Fibroblast of lung (primary cell): ENCODE measurements around the gene PPP1CB. TPM values are rescaled to one million over a fixed set of nuclear protein-coding genes. Genes with fewer than 3 reads are reported as not detected.

Source experiments
- DNase-seq, 2 donors: peaks; one replicate each; pipeline versions ENCODE4 v3.0.0 to v3.0.0-alpha.2; 2010; ENCODE audit warnings: low read depth in 2 of 2
- H2AFZ ChIP-seq: 2 replicates; pipeline ENCODE4 v1.5.1; 2012; ENCODE audit warnings: low read length, control low read depth, inconsistent platforms
- H3K27ac ChIP-seq: 2 replicates; pipeline ENCODE4 v1.5.1; 2011; ENCODE audit warnings: low read length, control low read depth; ENCODE audit not compliant: insufficient read depth
- H3K27me3 ChIP-seq: 2 replicates; pipeline ENCODE4 v1.5.1; 2011; ENCODE audit warnings: mild to moderate bottlenecking, low read length; ENCODE audit not compliant: control insufficient read depth, insufficient read depth
- H3K36me3 ChIP-seq: 2 replicates; pipeline ENCODE4 v1.5.1; 2011; ENCODE audit warnings: low read length; ENCODE audit not compliant: control insufficient read depth, insufficient read depth
- H3K4me1 ChIP-seq: 2 replicates; pipeline ENCODE4 v1.5.1; 2011; ENCODE audit warnings: low read length; ENCODE audit not compliant: control insufficient read depth, insufficient read depth; ENCODE audit errors: extremely low read depth
- H3K4me2 ChIP-seq: 2 replicates; pipeline ENCODE4 v1.5.1; 2011; ENCODE audit warnings: low read length, control low read depth; ENCODE audit not compliant: insufficient read depth; ENCODE audit errors: extremely low read depth
- H3K4me3 ChIP-seq, 4 experiments: fragments of 200-600 bp in 1 of 4; sonication (generic) in 1 of 4; replicated peaks in 1 of 4; 2 replicates each; pipeline ENCODE4 v1.5.1; 2011 to 2016; ENCODE audit warnings: low read length in 4 of 4, low read depth in 3 of 4, mild to moderate bottlenecking in 3 of 4, control low read depth in 2 of 4, inconsistent platforms in 1 of 4, mixed read lengths in 1 of 4; ENCODE audit not compliant: insufficient read depth in 1 of 4; ENCODE audit errors: control extremely low read depth in 1 of 4
- H3K79me2 ChIP-seq: 2 replicates; pipeline ENCODE4 v1.5.1; 2012; ENCODE audit warnings: mild to moderate bottlenecking, low read length, inconsistent platforms; ENCODE audit not compliant: control insufficient read depth, insufficient read depth
- H3K9ac ChIP-seq: 2 replicates; pipeline ENCODE4 v1.5.1; 2011; ENCODE audit warnings: mild to moderate bottlenecking, low read length, control low read depth; ENCODE audit not compliant: insufficient read depth
- H3K9me3 ChIP-seq: 2 replicates; pipeline ENCODE4 v1.5.1; 2012; ENCODE audit warnings: low read depth, low read length; ENCODE audit not compliant: control insufficient read depth, insufficient read depth
- H4K20me1 ChIP-seq: 2 replicates; pipeline ENCODE4 v1.5.1; 2011; ENCODE audit warnings: low read length; ENCODE audit not compliant: control insufficient read depth, insufficient read depth; ENCODE audit errors: extremely low read depth
- EZH2 ChIP-seq: IDR thresholded peaks from 2 replicates; pipeline ENCODE4 v1.5.1; 2012; ENCODE audit warnings: low read length, control low read depth, mild to moderate bottlenecking; ENCODE audit errors: missing control alignments
- polyA plus RNA-seq, 2 donors: library from polyadenylated mRNA; depleted of rRNA in 1 of 2; stranded (reverse) in 1 of 2; unstranded in 1 of 2; fragments of >200 nt; gene quantifications; 2 replicates each; pipeline ENCODE4 v1.2.1, GENCODE V29; 2011 to 2012; ENCODE audit warnings: missing spikeins in 1 of 2
- total RNA-seq: library from RNA; depleted of rRNA; stranded (reverse); fragments of >200 nt; gene quantifications from 2 replicates; pipeline ENCODE4 v1.2.1, GENCODE V29; 2014
- TF ChIP-seq, protein P1 (sequence below), 2 donors: IDR thresholded peaks in 1 of 2; conservative IDR thresholded peaks in 1 of 2; 1 replicate in 1 of 2; 2 replicates in 1 of 2; pipeline ENCODE4 v1.5.1; 2011 to 2012; ENCODE audit warnings: low read length in 2 of 2, control low read depth in 1 of 2, inconsistent platforms in 1 of 2, low read depth in 1 of 2, mild to moderate bottlenecking in 1 of 2

Gene PPP1CB
- total and polyA plus RNA-seq, 2 donors (not counting 1 experiment from before 2014, with no cell fraction given), result 172 to 179 TPM

DNA sequence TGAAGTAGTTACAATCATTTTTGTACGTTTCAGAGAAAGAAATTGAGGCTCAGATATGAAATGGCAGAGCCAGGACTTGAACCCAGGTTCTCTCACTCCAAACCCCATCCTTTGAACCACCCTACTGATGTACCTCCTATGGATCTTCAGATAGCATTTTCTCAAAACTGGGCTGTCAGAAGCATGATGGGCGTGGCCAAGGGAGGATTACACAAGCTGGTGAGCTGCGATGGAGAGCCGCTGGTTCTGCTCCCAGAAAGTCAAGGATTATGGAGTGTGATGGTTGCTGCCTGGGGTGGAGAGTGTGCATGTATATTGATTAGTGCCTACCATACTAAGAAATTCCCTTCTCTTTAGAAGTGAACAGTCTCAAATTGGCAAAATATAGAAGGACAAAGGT, 47.0 kb upstream of the PPP1CB start:
- no peak for TF ChIP-seq EZH2
- TF ChIP-seq, protein P1, sequence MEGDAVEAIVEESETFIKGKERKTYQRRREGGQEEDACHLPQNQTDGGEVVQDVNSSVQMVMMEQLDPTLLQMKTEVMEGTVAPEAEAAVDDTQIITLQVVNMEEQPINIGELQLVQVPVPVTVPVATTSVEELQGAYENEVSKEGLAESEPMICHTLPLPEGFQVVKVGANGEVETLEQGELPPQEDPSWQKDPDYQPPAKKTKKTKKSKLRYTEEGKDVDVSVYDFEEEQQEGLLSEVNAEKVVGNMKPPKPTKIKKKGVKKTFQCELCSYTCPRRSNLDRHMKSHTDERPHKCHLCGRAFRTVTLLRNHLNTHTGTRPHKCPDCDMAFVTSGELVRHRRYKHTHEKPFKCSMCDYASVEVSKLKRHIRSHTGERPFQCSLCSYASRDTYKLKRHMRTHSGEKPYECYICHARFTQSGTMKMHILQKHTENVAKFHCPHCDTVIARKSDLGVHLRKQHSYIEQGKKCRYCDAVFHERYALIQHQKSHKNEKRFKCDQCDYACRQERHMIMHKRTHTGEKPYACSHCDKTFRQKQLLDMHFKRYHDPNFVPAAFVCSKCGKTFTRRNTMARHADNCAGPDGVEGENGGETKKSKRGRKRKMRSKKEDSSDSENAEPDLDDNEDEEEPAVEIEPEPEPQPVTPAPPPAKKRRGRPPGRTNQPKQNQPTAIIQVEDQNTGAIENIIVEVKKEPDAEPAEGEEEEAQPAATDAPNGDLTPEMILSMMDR (conservative IDR thresholded peaks at IDR 0.05 in 1 of 2, IDR thresholded peaks at IDR 0.05 in 1 of 2; ENCODE audit: low read depth in 1 of 2, low read length in 2 of 2), result no peak
- Histone ChIP-seq H3K4me2 (no peak overlapping the region), H3K79me2 (no peaks in the 10 kb centered on the region), H3K9me3 (no peaks in the 10 kb centered on the region), H4K20me1 (no peaks in the 10 kb centered on the region), H3K9ac (no peak overlapping the region), H2AFZ (no peak overlapping the region), H3K4me1 (no peaks in the 10 kb centered on the region), H3K4me3 (no peak overlapping the region), H3K36me3 (no peaks in the 10 kb centered on the region), H3K27ac (no peak overlapping the region), H3K27me3 (no peaks in the 10 kb centered on the region)
- DNase-seq, result no peak

DNA sequence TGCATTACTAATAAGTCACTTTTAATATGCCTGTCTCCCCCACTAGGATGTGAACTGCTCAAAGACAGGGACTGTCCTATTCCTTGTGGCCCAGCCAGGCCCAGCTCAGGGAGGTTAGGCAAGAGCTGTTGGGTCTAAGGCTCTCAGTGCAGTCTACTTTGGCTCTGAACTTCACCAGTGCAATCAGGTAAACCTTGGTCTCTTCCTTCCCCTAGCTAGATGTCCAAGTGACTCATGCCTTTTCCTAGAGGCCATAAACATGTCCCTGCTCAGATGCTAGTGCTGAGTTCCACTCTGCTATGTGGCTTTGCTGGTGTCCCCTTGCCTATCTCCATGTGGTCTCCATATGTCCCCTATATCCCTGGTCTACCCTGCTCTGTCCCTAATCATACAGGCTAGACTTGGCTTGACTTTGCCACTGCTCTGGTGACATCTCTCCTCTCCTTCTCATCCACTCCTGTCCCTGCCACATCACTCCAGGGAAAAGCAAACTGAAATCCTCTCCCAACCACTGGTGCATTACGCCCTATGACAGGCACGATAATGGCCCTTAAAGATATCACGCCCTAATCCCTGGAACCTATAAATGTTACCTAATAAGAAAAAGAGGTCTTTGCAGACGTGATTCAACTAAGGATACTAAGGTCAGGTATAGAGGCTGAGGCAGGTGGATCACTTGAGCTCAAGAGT, 45.7 kb upstream of the PPP1CB start:
- Histone ChIP-seq H4K20me1 (no peaks in the 10 kb centered on the region), H3K27me3 (no peaks in the 10 kb centered on the region), H3K9me3 (no peaks in the 10 kb centered on the region), H3K9ac (no peak overlapping the region), H2AFZ (no peak overlapping the region), H3K79me2 (no peaks in the 10 kb centered on the region), H3K4me3 (no peak overlapping the region), H3K4me1 (no peaks in the 10 kb centered on the region), H3K4me2 (no peak overlapping the region), H3K27ac (no peak overlapping the region), H3K36me3 (no peaks in the 10 kb centered on the region)
- DNase-seq, result no peak
- no peak for TF ChIP-seq EZH2
- TF ChIP-seq, protein P1 (conservative IDR thresholded peaks at IDR 0.05 in 1 of 2, IDR thresholded peaks at IDR 0.05 in 1 of 2; ENCODE audit: low read depth in 1 of 2, low read length in 2 of 2), result no peak

DNA sequence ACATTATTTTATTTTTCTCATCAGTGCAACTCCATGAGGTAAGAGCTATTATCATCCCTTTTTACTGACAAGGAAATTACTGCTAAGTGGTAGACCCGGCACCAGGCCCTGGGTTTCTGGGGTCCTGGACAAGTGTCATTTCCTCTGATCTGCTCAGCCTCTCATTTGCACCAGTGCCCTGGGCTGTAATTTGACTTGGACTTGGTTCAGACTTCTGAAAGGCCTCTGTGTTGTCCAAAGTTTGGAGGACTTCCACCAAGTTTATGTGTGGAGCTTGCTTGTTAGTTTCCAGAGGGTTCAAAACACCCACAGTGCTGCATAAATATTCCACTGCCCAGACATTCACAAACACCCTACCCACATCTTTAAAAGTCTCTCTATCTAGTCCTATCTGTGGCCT, 44.0 kb upstream of the PPP1CB start:
- H3K27me3 ChIP-seq, result no peaks in the 10 kb centered on the region
- H3K4me1 ChIP-seq, result no peaks in the 10 kb centered on the region
- no peaks in the 10 kb centered on the region for H3K36me3 ChIP-seq
- H2AFZ ChIP-seq, result no peak overlapping the region
- no peak overlapping the region for H3K27ac ChIP-seq
- no peaks in the 10 kb centered on the region for H3K79me2 ChIP-seq
- no peak overlapping the region for H3K9ac ChIP-seq
- H4K20me1 ChIP-seq, result no peaks in the 10 kb centered on the region
- H3K9me3 ChIP-seq, result no peaks in the 10 kb centered on the region
- no peak for DNase-seq
- H3K4me2 ChIP-seq, result no peak overlapping the region
- TF ChIP-seq EZH2, result no peak
- TF ChIP-seq, protein P1 (conservative IDR thresholded peaks at IDR 0.05 in 1 of 2, IDR thresholded peaks at IDR 0.05 in 1 of 2; ENCODE audit: low read depth in 1 of 2, low read length in 2 of 2), result no peak
- no peak overlapping the region for H3K4me3 ChIP-seq
